Measurements from ENCODE around the gene UBE2D4.
A peak's percentile ranks its signal among the peaks of the same experiment; 100 is the strongest.
"Not testable (repeated sequence)": the region's sequence is repeated elsewhere in the genome, so short reads cannot be mapped to it uniquely, and the experiment has no call there.

Gene UBE2D4

DNA sequence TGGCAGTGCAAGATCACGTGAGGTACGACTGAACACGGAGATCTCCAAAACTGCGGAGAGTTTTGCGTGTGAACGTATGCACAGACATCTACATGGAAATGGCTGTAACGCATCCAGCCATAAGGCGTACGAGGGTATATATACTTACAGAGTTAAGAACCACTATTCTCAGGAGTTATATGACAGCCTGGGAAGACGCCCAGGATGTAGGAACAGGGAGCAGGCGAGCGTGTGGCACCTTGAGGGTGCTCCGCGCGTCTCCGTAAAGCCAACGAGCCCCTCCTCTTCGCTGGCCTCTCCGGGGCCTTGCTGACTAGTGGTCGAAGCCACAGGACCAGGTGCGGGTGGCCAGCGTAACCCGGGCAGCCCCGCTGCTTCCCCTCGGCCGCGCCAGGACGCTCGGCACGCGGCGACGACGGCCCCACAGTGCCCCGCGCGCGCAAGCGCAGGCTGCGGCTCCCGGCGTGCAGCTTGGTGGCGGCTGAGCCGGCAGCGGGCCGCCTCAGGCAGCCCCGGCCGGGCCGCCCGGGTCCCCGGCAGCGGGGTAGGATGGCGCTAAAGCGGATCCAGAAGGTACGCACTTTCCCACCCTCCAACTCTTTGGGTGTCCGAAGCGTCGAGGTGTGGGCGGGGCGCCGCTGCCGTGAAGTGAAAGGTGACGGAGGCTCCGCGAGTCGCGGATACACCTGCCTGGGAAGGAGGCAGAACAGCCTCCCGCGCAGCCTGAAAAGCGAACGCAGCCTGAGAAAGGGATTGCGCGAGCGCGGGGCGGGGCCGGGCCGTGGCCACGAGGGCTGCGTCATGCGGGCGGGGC, at the start of gene UBE2D4:
TSS of gene UBE2D4 (plus strand) at position 453 of the 814 bp plus-strand sequence. CDS start at position 550, 97 bp downstream.
- DNase-seq (ENCODE audit: low spot score), result peak; percentile 90

- no peak for DNase-seq (ENCODE audit: low spot score)
These were observed 49.1 kb upstream of the UBE2D4 start for GRCh38 chr7:43876976-43877745.

GRCh38 chr7:43877968-43878864, 48.0 kb upstream of the UBE2D4 start:
- no peak for DNase-seq (ENCODE audit: low spot score)

DNA sequence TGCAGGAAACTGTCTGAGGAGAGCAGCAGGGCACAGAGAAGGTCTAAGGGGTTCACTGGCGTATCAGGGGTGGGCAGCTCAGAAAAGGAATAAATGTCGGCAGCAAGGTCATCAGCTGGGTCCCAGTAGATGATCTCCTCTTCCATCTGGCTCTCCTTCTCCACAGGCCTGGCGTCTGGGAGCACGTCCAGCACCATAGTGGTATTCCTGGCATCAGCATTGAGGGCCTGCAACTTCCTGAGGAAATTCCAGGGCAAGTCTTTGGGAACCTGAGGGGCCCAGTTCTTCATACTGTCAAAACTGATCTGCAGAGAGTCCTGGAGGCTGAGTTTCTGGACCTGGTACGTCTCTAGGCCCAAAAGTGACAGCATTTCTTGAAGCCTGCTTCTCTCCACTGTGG, 47.4 kb upstream of the UBE2D4 start:
- no peak for DNase-seq (ENCODE audit: low spot score)

GRCh38 chr7:43879477-43879876, 46.8 kb upstream of the UBE2D4 start:
- DNase-seq (ENCODE audit: low spot score), result no peak

GRCh38 chr7:43880596-43880995, 45.6 kb upstream of the UBE2D4 start:
- DNase-seq (ENCODE audit: low spot score), result no peak

DNA sequence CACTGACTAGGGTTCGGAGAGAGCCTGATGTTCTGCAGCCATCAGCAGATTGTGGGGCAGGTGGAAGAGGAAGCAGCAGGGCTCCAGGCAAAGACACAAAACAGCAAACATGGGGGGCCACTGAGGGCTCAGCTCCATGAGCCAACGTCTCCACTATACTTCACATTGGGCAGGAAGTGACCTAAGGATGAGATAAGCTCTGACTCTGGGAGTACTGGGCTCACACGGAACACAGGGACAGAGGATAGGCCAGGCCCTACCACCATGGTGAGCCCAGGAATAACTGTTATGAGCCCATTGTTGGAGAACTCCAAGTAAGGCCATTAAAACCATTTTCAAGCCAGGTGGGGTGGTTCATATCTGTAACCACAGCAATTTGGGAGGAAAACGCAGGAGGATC, 42.0 kb upstream of the UBE2D4 start:
- DNase-seq (ENCODE audit: low spot score), result no peak

DNA sequence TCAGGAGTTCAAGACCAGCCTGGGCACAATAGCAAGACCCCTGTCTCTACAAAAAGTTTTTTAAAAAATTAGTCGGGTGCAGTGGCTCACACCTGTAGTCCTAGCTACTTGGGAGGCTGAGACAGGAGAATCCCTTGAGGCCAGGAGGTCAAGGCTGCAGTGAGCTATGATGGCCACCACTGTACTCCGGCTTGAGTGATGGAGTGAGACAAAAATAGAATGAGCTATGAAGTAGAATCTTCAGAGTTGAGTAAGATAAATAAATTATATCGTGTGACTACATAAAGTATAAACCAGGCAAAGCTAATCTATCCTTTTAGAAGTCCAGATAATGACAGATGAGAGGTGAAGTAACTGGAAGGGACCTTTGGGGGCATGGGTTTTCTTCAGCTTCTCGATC, 41.6 kb upstream of the UBE2D4 start:
- DNase-seq (ENCODE audit: low spot score), result no peak

- DNase-seq (ENCODE audit: low spot score), result no peak
These were observed 37.0 kb upstream of the UBE2D4 start for GRCh38 chr7:43888993-43889945.

DNA sequence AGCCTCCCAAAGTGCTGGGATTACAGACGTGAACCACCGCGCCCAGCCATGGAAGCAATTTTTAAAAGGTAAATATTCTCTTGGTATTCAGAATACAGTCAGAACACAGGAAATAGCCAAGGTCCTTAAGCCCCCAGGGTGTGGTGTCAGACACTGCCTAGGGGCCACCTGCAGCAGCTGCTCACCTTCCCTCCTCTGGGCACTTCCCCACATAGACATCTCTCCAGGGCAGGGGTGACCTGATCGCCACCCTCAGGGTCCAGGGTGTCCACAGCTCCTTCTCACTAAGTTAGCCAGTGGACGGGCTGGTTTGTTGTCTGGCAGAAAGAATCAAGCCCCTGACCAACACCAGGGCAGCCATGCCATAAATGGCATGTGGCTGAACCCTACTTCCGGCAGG, 35.8 kb upstream of the UBE2D4 start:
- no peak for DNase-seq (ENCODE audit: low spot score)

- DNase-seq (ENCODE audit: low spot score), result no peak
These were observed 34.9 kb upstream of the UBE2D4 start for GRCh38 chr7:43891069-43891955.

- no peak for DNase-seq (ENCODE audit: low spot score)
These were observed 30.3 kb upstream of the UBE2D4 start for GRCh38 chr7:43895847-43896415.

GRCh38 chr7:43898571-43898970, 27.7 kb upstream of the UBE2D4 start:
- DNase-seq (ENCODE audit: low spot score), result not testable (repeated sequence)

GRCh38 chr7:43902542-43903054, 23.6 kb upstream of the UBE2D4 start:
- DNase-seq (ENCODE audit: low spot score), result no peak

DNA sequence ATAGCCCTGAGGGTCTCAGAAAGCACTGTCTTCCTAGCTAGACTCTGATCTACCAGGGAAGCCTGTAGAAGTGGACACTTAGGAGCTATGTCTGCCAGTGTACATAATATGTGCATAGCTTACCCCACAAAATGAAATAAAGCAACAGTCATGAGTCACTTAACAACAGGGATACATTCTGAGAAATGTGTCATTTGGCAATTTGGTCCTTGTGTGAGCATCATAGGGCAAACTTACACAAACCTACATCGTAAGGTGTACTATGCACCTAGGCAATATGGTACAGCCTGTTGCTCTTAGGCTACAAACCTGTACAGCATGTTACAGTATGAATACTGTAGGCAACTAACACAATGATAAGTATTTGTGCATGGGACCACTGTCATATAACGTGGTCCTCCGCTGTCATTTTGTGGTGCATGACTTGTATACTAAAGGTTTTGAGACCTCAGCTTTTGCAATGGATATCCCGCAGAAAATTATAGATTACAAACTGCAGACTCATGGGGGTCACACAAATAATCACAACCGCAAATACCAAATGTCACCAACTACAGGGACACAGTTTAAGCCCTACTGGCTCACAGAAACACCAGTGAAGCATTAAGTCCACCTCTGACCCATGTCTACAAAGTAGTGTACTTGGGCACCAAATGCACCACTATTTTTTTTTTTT, 21.6 kb upstream of the UBE2D4 start:
- no peak for DNase-seq (ENCODE audit: low spot score)

DNA sequence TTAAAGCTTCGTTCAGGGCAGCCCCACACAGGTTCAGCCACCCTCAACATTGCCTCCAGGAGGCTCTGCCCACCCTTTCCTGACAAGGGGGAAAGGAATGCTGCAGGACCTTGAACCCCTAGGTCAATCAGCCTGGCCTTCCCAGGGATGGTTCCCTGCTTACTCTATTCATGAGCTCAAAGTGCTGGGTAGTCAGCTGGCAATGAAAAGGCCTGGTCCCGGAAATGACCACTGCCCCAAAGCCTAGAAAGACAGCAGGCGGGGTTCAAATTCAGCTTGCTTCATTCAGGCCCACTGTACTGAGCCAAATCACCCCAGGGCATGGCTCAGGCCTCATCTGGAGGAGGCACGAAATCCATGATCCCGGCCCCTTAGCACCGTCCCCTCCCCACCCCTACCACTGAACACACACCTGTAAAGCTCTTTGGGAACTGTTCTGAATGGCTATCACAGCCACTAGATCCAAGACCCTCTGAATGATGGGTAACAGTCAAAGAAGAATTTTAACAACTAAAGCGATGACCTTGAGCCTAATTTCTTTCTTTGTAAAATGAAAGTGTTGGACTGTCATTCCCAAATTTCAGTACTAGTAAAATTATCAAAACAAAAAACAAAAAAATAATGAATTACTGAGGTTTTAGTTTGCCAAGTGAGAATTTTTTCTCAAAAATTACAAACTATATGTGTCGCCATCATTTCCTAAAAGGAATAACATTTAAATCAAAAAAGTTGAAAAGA, 20.9 kb upstream of the UBE2D4 start:
- DNase-seq (ENCODE audit: low spot score), result no peak

GRCh38 chr7:43905956-43906330, 20.3 kb upstream of the UBE2D4 start:
- DNase-seq (ENCODE audit: low spot score), result peak; percentile 28

DNA sequence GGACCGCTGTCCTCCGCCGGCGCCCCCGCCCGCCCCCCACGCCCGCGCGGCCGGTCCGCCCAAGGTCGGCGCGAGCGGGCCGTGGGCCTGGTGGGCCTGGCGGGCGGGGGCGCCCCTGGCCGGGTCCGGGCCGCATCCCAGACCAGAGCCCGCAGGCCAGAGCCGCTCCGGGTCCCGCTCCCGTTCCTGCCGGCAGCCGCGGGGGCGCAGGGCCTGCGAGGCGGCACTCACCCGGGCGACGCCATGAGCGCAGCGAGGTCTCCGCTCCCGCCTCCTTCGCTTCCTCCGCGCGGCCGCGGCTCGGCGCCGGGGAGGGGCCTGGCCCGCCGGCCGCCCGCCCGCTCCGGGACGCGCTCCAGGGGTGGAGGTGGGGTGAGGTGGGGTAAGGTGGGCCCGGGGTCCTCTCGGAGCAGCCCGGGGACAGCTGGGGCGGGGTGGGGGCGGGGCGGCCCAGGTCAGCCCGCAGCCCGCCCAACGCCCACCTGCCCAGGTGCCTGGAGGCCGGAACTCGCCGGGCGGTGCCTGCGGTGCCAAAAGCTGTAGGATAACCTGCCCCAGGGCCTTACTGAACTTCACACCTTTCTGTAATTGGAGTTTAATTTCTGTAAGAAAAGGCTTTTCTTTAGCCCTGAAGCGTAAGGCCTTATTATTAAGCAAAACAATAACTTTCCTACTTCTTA, 19.8 kb upstream of the UBE2D4 start, which contains the start of gene URGCP:
TSS of gene URGCP (minus strand) at position 266 of the 680 bp plus-strand sequence. CDS start at position 245, 21 bp downstream.
- DNase-seq (ENCODE audit: low spot score), result peak; percentile 32

Data from Ammon's horn (tissue), 1 donor.